Panc1 (cell line): ENCODE results near the gene CEP57. TPM values are rescaled to one million over a fixed set of nuclear protein-coding genes. Genes with fewer than 3 reads are reported as not detected.

Experiments used
- ATAC-seq: fragments of 200-7000 bp; cut with Tn5 transposase; 2 replicates; pipeline ENCODE4 v1.9.1; 2020; ENCODE audit warnings: mild to moderate bottlenecking, moderate library complexity
- BruUV-seq: library from RNA; stranded (reverse); fragments of 400-500 nt; replicated peaks from 2 replicates; lab custom pipeline; 2021; lab: Mats Ljungman, UMichigan
- CTCF ChIA-PET: fragments of 300-600 bp; sonication (Branson Sonifier 250); formaldehyde crosslinking; loops from one replicate; lab custom pipeline; 2022; ENCODE audit warnings: antibody characterized with exemption; lab: Charles Lee
- POLR2A ChIA-PET: fragments of 300-600 bp; sonication (Branson Sonifier 250); formaldehyde crosslinking; loops from one replicate; lab custom pipeline; 2022; ENCODE audit warnings: antibody characterized with exemption; lab: Charles Lee
- DNase-seq: peaks from one replicate; pipeline ENCODE4 v3.0.0-alpha.2; 2010; ENCODE audit warnings: low read depth, low spot score
- H3K27ac ChIP-seq: 2 replicates; pipeline ENCODE4 v1.5.1; 2011; ENCODE audit warnings: mild to moderate bottlenecking, low read length, inconsistent platforms
- H3K27me3 ChIP-seq: fragments of 200-500 bp; sonication (Bioruptor generic); 2 replicates; pipeline ENCODE4 v1.6.0; 2014; ENCODE audit warnings: low read length, inconsistent platforms; ENCODE audit not compliant: control insufficient read depth, insufficient read depth
- H3K36me3 ChIP-seq: fragments of 200-500 bp; sonication (Bioruptor generic); 2 replicates; pipeline ENCODE4 v1.5.1; 2014; ENCODE audit warnings: inconsistent platforms, mild to moderate bottlenecking, low read length, moderate library complexity; ENCODE audit not compliant: control insufficient read depth, insufficient read depth
- H3K4me1 ChIP-seq: 2 replicates; pipeline ENCODE4 v1.5.1; 2011; ENCODE audit warnings: inconsistent platforms, mild to moderate bottlenecking, low read length, moderate library complexity; ENCODE audit not compliant: control insufficient read depth, insufficient read depth
- H3K4me3 ChIP-seq, 2 experiments: 2 replicates each; pipeline ENCODE4 v1.5.1; 2011 to 2012; ENCODE audit warnings: low read depth in 2 of 2, low read length in 2 of 2, mild to moderate bottlenecking in 2 of 2, inconsistent platforms in 1 of 2, moderate library complexity in 1 of 2
- H3K9me3 ChIP-seq: fragments of 200-500 bp; sonication (Bioruptor generic); 2 replicates; pipeline ENCODE4 v1.5.1; 2014; ENCODE audit warnings: low read depth, mild to moderate bottlenecking, inconsistent platforms, low read length, moderate library complexity; ENCODE audit not compliant: control insufficient read depth, insufficient read depth
- POLR2AphosphoS5 ChIP-seq: IDR thresholded peaks from 2 replicates; pipeline ENCODE4 v1.6.1; 2012; ENCODE audit warnings: mild to moderate bottlenecking, low read depth, low read length, moderate library complexity
- SIN3A ChIP-seq: IDR thresholded peaks from 2 replicates; pipeline ENCODE4 v1.6.1; 2012; ENCODE audit warnings: low read depth, mild to moderate bottlenecking, low read length, moderate library complexity, borderline replicate concordance; ENCODE audit not compliant: insufficient read depth
- TCF7L2 ChIP-seq: IDR thresholded peaks from 2 replicates; pipeline ENCODE4 v1.6.1; 2011; ENCODE audit warnings: mild to moderate bottlenecking, low read depth, low read length, inconsistent platforms
- in situ Hi-C: cut with HindIII; loops from 2 replicates; pipeline ENCODE4 v1.10.0; 2016; ENCODE audit warnings: low sequenced_read_pairs, low pct_unique_long_range_greater_than_20kb
- intact Hi-C: fragments of 100-400 bp; cut with micrococcal nuclease; formaldehyde crosslinking; loops from one replicate; pipeline ENCODE4 v1.10.0; 2022; ENCODE audit not compliant: unreplicated experiment
- total RNA-seq: library from RNA; stranded (reverse); gene quantifications from one replicate; pipeline ENCODE4 v1.2.1, GENCODE V29; 2021; ENCODE audit not compliant: unreplicated experiment
- TF ChIP-seq, protein P1 (sequence below): fragments of 450-650 bp; IDR thresholded peaks from 2 replicates; pipeline ENCODE4 v1.5.1; 2017; ENCODE audit warnings: mild to moderate bottlenecking
- TF ChIP-seq, protein P2 (sequence below), 2 experiments: IDR thresholded peaks; 2 replicates each; pipeline ENCODE4 v1.6.1; 2011 to 2012; ENCODE audit warnings: low read depth in 2 of 2, control low read depth in 1 of 2, low read length in 1 of 2, mild to moderate bottlenecking in 1 of 2, moderate library complexity in 1 of 2; ENCODE audit not compliant: insufficient read depth in 1 of 2

The CEP57 gene
- total RNA-seq, 1 experiment from 2014 or later = 50.3 TPM

DNA sequence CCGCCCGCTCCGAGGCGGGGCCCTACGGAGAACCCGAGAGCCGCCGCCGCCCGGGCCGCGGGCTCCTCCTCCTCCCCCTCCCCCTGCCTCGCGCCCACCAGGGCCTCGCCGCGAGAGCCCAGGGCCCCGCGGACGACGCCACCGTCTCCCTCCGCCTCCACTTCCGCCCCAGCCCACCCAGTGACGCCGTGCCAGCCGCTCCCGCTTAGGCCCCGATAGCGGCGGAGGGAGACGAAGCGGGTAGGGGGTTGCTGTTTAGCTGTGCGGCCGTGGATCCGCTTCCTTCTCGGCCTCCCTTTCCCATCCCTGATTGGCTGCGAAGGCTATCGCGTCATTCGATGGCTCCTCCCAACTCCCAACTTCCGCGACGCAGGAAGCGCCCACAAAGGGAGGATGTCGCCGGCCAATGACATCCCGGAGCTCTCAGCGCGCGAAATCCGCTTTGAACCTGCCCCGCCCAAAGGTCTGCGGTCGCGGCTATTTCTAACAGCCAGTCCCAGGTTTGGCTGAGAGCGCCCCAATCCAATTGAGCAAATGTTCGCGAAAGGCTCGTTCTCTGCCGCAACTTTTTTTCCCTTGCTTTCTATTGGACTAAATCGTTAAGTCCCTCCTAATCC lies 684 bp upstream of the CEP57 start, which contains the start of gene FAM76B:
Gene FAM76B (minus strand): TSS at position 277 of the 617 bp plus-strand sequence. CDS start 304 bp downstream, outside the sequence.
- H3K27ac ChIP-seq = peak within 1 kb of the TSS; percentile 97
- no TSS peak for BruUV-seq
- in situ Hi-C loops = no loop called here

DNA sequence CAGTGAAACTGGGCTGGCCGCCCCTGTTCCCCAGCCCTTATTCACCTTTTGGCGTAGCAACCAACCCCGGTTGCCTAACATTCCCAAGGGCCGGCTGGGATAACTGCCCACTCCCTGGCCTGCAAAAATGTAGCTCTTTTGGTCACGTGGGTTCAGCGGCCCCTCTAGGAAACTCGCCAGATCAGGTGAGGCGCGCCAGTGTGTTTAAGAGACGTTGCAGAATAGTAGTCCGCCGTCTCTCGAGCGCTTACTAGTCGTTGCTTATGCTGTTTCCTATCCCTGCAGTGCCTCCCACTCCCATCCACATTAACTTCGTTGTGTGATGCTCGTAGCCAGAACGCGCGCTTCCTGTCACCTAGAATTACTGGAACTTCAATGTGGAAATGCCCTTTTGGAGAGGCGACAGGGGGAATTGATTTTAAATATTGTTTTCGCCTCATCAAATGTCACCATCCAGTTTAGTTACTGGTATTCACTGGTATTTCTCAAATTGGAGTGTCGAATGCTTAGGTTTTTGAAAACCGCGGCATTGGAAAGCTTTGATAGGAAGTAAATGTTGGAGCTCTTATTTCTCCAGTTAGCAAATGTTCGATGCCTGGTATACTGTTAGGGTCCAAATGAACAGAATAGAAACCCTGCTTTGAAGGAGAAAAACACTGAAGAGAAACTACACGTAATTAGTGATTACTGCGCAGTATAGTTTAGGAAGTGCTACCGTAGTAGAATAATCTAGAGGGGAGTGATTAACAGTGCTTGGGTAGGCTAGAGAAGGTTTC lies 823 bp downstream of the CEP57 start:
- Histone ChIP-seq H3K27ac (peak overlapping the region; percentile 97), H3K27me3 (no peaks in the 10 kb centered on the region), H3K4me3 (peak overlapping the region; percentile 90 to 99), H3K9me3 (no peaks in the 10 kb centered on the region), H3K4me1 (peaks cover 27% of the 10 kb centered on the region), H3K36me3 (peaks cover 20% of the 10 kb centered on the region)
- intact Hi-C loops = loop anchor here (5.0 kb wide), 1 partner anchor 636 kb away; no protein-coding TSS in a partner anchor
- DNase-seq (no peak), ATAC-seq (no peak)
- ChIA-PET CTCF (interaction anchor here (0.9 kb wide), 1 partner anchor 636 kb away, joined by 3 read pairs; no protein-coding TSS in a partner anchor), POLR2A (interaction anchor here (0.5 to 0.9 kb wide), 2 partner anchors 216 to 310 kb away, joined by 3 read pairs; no protein-coding TSS in a partner anchor)
- BruUV-seq = no TSS peak
- in situ Hi-C loops = no loop called here
- TF ChIP-seq, protein P1, sequence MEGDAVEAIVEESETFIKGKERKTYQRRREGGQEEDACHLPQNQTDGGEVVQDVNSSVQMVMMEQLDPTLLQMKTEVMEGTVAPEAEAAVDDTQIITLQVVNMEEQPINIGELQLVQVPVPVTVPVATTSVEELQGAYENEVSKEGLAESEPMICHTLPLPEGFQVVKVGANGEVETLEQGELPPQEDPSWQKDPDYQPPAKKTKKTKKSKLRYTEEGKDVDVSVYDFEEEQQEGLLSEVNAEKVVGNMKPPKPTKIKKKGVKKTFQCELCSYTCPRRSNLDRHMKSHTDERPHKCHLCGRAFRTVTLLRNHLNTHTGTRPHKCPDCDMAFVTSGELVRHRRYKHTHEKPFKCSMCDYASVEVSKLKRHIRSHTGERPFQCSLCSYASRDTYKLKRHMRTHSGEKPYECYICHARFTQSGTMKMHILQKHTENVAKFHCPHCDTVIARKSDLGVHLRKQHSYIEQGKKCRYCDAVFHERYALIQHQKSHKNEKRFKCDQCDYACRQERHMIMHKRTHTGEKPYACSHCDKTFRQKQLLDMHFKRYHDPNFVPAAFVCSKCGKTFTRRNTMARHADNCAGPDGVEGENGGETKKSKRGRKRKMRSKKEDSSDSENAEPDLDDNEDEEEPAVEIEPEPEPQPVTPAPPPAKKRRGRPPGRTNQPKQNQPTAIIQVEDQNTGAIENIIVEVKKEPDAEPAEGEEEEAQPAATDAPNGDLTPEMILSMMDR = no peak
- TF ChIP-seq SIN3A = no peak

More for the DNA sequence above, 684 bp upstream of the CEP57 start, which contains the start of gene FAM76B:
- TF ChIP-seq, protein P1 = no peak
- TF ChIP-seq, protein P2, sequence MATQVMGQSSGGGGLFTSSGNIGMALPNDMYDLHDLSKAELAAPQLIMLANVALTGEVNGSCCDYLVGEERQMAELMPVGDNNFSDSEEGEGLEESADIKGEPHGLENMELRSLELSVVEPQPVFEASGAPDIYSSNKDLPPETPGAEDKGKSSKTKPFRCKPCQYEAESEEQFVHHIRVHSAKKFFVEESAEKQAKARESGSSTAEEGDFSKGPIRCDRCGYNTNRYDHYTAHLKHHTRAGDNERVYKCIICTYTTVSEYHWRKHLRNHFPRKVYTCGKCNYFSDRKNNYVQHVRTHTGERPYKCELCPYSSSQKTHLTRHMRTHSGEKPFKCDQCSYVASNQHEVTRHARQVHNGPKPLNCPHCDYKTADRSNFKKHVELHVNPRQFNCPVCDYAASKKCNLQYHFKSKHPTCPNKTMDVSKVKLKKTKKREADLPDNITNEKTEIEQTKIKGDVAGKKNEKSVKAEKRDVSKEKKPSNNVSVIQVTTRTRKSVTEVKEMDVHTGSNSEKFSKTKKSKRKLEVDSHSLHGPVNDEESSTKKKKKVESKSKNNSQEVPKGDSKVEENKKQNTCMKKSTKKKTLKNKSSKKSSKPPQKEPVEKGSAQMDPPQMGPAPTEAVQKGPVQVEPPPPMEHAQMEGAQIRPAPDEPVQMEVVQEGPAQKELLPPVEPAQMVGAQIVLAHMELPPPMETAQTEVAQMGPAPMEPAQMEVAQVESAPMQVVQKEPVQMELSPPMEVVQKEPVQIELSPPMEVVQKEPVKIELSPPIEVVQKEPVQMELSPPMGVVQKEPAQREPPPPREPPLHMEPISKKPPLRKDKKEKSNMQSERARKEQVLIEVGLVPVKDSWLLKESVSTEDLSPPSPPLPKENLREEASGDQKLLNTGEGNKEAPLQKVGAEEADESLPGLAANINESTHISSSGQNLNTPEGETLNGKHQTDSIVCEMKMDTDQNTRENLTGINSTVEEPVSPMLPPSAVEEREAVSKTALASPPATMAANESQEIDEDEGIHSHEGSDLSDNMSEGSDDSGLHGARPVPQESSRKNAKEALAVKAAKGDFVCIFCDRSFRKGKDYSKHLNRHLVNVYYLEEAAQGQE (IDR thresholded peaks at IDR 0.05; ENCODE audit: insufficient read depth in 1 of 2, low read depth in 2 of 2, low read length in 1 of 2) = 0 out of 4 replicates have a peak, but pooled peaks of 1 of the 2 experiments have one; percentile 11
- peak; percentile 83 for TF ChIP-seq POLR2AphosphoS5
- peak; percentile 100 for TF ChIP-seq TCF7L2
- peak; percentile 92; the same call in 1 of the 2 replicates for TF ChIP-seq SIN3A
- POLR2A ChIA-PET = interaction anchor here (0.6 to 0.9 kb wide), 3 partner anchors 557 to 1306 kb away, joined by 3 read pairs; no protein-coding TSS in a partner anchor
- Histone ChIP-seq H3K4me1 (peaks cover 27% of the 10 kb centered on the region), H3K4me3 (peak within 1 kb of the TSS; percentile 90 to 99), H3K27me3 (no peaks in the 10 kb centered on the region), H3K9me3 (no peaks in the 10 kb centered on the region), H3K36me3 (peaks cover 33% of the 10 kb centered on the region)
- CTCF ChIA-PET = no interaction called here
- ATAC-seq (peak; percentile 91), DNase-seq (peak; percentile 96)
- intact Hi-C loops = loop anchor here (5.0 to 10.0 kb wide), 2 partner anchors 638 to 1245 kb away; partner anchors contain the start of gene FUT4
